H9 (cell line): Measurements from ENCODE around the gene C6orf47. TPM values are rescaled to one million over a fixed set of nuclear protein-coding genes. Genes with fewer than 3 reads are reported as not detected.

Source experiments
- DNase-seq: peaks from one replicate; pipeline ENCODE4 v3.0.0-alpha.2; 2017
- H2AFZ ChIP-seq: one replicate; pipeline ENCODE4 v1.6.1; 2013; ENCODE audit warnings: mild to moderate bottlenecking, low read length, control low read depth, moderate library complexity
- H2AK5ac ChIP-seq: 2 replicates; pipeline ENCODE4 v1.6.1; 2013; ENCODE audit warnings: low read length, control low read depth, mixed read lengths; ENCODE audit not compliant: insufficient read length
- H2BK120ac ChIP-seq: one replicate; pipeline ENCODE4 v1.6.1; 2013; ENCODE audit warnings: low read depth, mild to moderate bottlenecking, low read length, control low read depth, inconsistent platforms; ENCODE audit not compliant: poor library complexity, severe bottlenecking
- H2BK12ac ChIP-seq: 2 replicates; pipeline ENCODE4 v1.6.1; 2013; ENCODE audit warnings: low read length, control low read depth, mixed read lengths, low read depth; ENCODE audit not compliant: insufficient read length
- H2BK15ac ChIP-seq: 2 replicates; pipeline ENCODE4 v1.6.1; 2013; ENCODE audit warnings: low read depth, low read length, control low read depth
- H2BK20ac ChIP-seq: one replicate; pipeline ENCODE4 v1.6.1; 2013; ENCODE audit warnings: low read depth, mild to moderate bottlenecking, low read length, control low read depth, inconsistent platforms; ENCODE audit not compliant: poor library complexity, severe bottlenecking
- H2BK5ac ChIP-seq: 2 replicates; pipeline ENCODE4 v1.6.1; 2013; ENCODE audit warnings: low read length, control low read depth, mixed read lengths; ENCODE audit not compliant: insufficient read length
- H3K14ac ChIP-seq: 2 replicates; pipeline ENCODE4 v1.6.1; 2013; ENCODE audit warnings: low read length, control low read depth; ENCODE audit not compliant: insufficient read depth
- H3K18ac ChIP-seq: 2 replicates; pipeline ENCODE4 v1.6.1; 2013; ENCODE audit warnings: low read depth, mild to moderate bottlenecking, mixed read lengths, low read length, control low read depth; ENCODE audit not compliant: insufficient read length
- H3K23ac ChIP-seq: 2 replicates; pipeline ENCODE4 v1.6.1; 2013; ENCODE audit warnings: low read length, control low read depth, mixed read lengths, low read depth; ENCODE audit not compliant: insufficient read length
- H3K23me2 ChIP-seq: 2 replicates; pipeline ENCODE4 v1.6.1; 2013; ENCODE audit warnings: low read depth, mild to moderate bottlenecking, mixed read lengths, low read length, control low read depth; ENCODE audit not compliant: insufficient read length, poor library complexity, severe bottlenecking
- H3K27ac ChIP-seq: 2 replicates; pipeline ENCODE4 v1.5.1; 2013; ENCODE audit warnings: low read length, control low read depth, mixed read lengths, low read depth; ENCODE audit not compliant: insufficient read length
- H3K27me3 ChIP-seq: 2 replicates; pipeline ENCODE4 v1.6.1; 2013; ENCODE audit warnings: low read length, control low read depth, inconsistent platforms; ENCODE audit not compliant: insufficient read depth
- H3K4ac ChIP-seq: 2 replicates; pipeline ENCODE4 v1.6.1; 2013; ENCODE audit warnings: low read depth, mild to moderate bottlenecking, control low read depth, inconsistent platforms, low read length, moderate library complexity
- H3K4me1 ChIP-seq: 2 replicates; pipeline ENCODE4 v1.6.1; 2013; ENCODE audit warnings: low read length, control low read depth, inconsistent platforms; ENCODE audit not compliant: insufficient read depth
- H3K4me2 ChIP-seq: 2 replicates; pipeline ENCODE4 v1.6.1; 2013; ENCODE audit warnings: low read length, control low read depth, mixed read lengths; ENCODE audit not compliant: insufficient read length, insufficient read depth
- H3K56ac ChIP-seq: 2 replicates; pipeline ENCODE4 v1.6.1; 2013; ENCODE audit warnings: low read depth, mild to moderate bottlenecking, mixed read lengths, low read length, control low read depth; ENCODE audit not compliant: insufficient read length
- H3K79me1 ChIP-seq: 2 replicates; pipeline ENCODE4 v1.6.1; 2013; ENCODE audit warnings: low read depth, mild to moderate bottlenecking, moderate library complexity, low read length, control low read depth, inconsistent platforms; ENCODE audit not compliant: insufficient read depth, poor library complexity, severe bottlenecking
- H3K79me2 ChIP-seq: 2 replicates; pipeline ENCODE4 v1.6.1; 2013; ENCODE audit warnings: low read length, control low read depth, inconsistent platforms; ENCODE audit not compliant: insufficient read depth
- H3K9ac ChIP-seq: 2 replicates; pipeline ENCODE4 v1.6.1; 2013; ENCODE audit warnings: low read length, control low read depth, mixed read lengths; ENCODE audit not compliant: insufficient read length; ENCODE audit errors: extremely low read depth
- H3K9me3 ChIP-seq: one replicate; pipeline ENCODE4 v1.6.1; 2013; ENCODE audit warnings: low read depth, low read length, inconsistent platforms; ENCODE audit not compliant: control insufficient read depth
- H3T11ph ChIP-seq: one replicate; pipeline ENCODE4 v1.6.1; 2013; ENCODE audit warnings: mild to moderate bottlenecking, low read length, control low read depth, inconsistent platforms
- H4K20me1 ChIP-seq: one replicate; pipeline ENCODE4 v1.6.1; 2013; ENCODE audit not compliant: control insufficient read depth, insufficient read length, insufficient read depth
- H4K5ac ChIP-seq: 2 replicates; pipeline ENCODE4 v1.6.1; 2013; ENCODE audit warnings: low read depth, mild to moderate bottlenecking, mixed read lengths, low read length, control low read depth; ENCODE audit not compliant: insufficient read length
- H4K8ac ChIP-seq: replicated peaks from 2 replicates; pipeline ENCODE4 v1.6.1; 2013; ENCODE audit warnings: low read length, control low read depth, mixed read lengths, low read depth; ENCODE audit not compliant: insufficient read length
- H4K91ac ChIP-seq: 2 replicates; pipeline ENCODE4 v1.6.1; 2013; ENCODE audit warnings: low read depth, mild to moderate bottlenecking, moderate library complexity, mixed read lengths, low read length, control low read depth; ENCODE audit not compliant: insufficient read length
- H3K27ac Mint-ChIP-seq, 3 experiments: 2 replicates in 2 of 3; 3 replicates in 1 of 3; pipeline ENCODE4 v1.8.0; 2020 to 2021; ENCODE audit warnings: mixed read lengths in 3 of 3, mild to moderate bottlenecking in 1 of 3, moderate library complexity in 1 of 3
- H3K27me3 Mint-ChIP-seq: 2 replicates; pipeline ENCODE4 v1.8.0; 2021; ENCODE audit warnings: low read depth, mild to moderate bottlenecking, moderate library complexity, mixed read lengths
- H3K36me3 Mint-ChIP-seq, 3 experiments: 2 replicates in 2 of 3; 3 replicates in 1 of 3; pipeline ENCODE4 v1.8.0; 2020 to 2021; ENCODE audit warnings: low read depth in 3 of 3, mixed read lengths in 3 of 3; ENCODE audit not compliant: insufficient read depth in 1 of 3
- H3K4me1 Mint-ChIP-seq, 2 experiments: 2 replicates each; pipeline ENCODE4 v1.8.0; 2020; ENCODE audit warnings: mixed read lengths in 2 of 2
- H3K4me3 Mint-ChIP-seq, 2 experiments: 2 replicates in 1 of 2; 3 replicates in 1 of 2; pipeline ENCODE4 v1.8.0; 2020 to 2021; ENCODE audit warnings: mild to moderate bottlenecking in 2 of 2, mixed read lengths in 2 of 2, moderate library complexity in 1 of 2
- H3K9me3 Mint-ChIP-seq, 2 experiments: 2 replicates in 1 of 2; 3 replicates in 1 of 2; pipeline ENCODE4 v1.8.0; 2020; ENCODE audit warnings: mild to moderate bottlenecking in 2 of 2, mixed read lengths in 2 of 2, moderate library complexity in 1 of 2
- WGBS: extraction: QIAGEN DNeasy Blood & Tissue Kit; methylation state at CpG from one replicate; pipeline ENCODE4 v1.1.7; 2013; ENCODE audit warnings: missing lambda C conversion rate, low lambda C conversion rate, mixed read lengths; ENCODE audit not compliant: insufficient read length; ENCODE audit errors: extremely low coverage; 5-methylcytosine and 5-hydroxymethylcytosine counted together
- total RNA-seq: library from RNA; stranded (reverse); gene quantifications from 2 replicates; pipeline ENCODE4 v1.2.1, GENCODE V29; 2021
- TF ChIP-seq, protein P1 (sequence below): fragments of 200-600 bp; sonication (generic); conservative IDR thresholded peaks from 3 replicates; pipeline ENCODE4 v1.8.0; 2021; ENCODE audit warnings: antibody characterized with exemption, mild to moderate bottlenecking

The C6orf47 gene
- total RNA-seq, 1 experiment from 2014 or later, result 19.0 TPM

DNA sequence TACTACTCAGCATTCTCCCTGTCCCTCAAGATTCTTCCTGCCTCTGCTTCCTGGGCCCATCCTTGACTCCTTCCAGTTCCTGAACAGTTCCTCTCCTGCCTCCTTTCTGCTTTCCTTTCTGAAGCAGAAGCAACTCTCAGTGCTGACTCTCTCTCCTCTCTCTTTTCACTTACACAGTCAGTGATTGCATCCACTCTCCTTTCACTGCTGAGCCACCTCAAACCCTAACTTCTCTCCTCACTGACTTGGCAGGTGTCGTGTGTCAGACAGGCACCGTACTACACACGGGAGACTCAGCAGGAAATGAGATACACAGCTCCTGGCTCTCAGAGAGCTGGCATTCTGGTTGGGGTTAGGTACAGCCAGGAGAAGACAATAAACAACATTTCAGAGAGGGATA is 37.0 kb upstream of the C6orf47 start:
- no CpG with 5 or more reads among the region's 3 CpGs for WGBS
- no peaks in the 10 kb centered on the region for H3K27me3 ChIP-seq
- Mint-ChIP-seq H3K27me3 (no peaks in the 10 kb centered on the region; the same call in 1 of the 2 replicates), H3K4me3 (no peak overlapping the region), H3K4me1 (peaks cover 8 to 9% of the 10 kb centered on the region in 2 experiments), H3K27ac (no peak overlapping the region; a peak in 2 of 7 replicates), H3K9me3 (no peaks in the 10 kb centered on the region; a peak in 1 of 5 replicates), H3K36me3 (peaks cover 4 to 54% (median 25%) of the 10 kb centered on the region in 3 experiments; a peak in 6 of 7 replicates)
- H2AK5ac ChIP-seq, result no peak overlapping the region
- H2BK20ac ChIP-seq, result no peak overlapping the region
- H3T11ph ChIP-seq, result no peak overlapping the region
- no peak overlapping the region for H3K4me2 ChIP-seq
- no peak overlapping the region for H3K56ac ChIP-seq
- H3K23me2 ChIP-seq, result peaks cover 3% of the 10 kb centered on the region
- H4K5ac ChIP-seq, result no peak overlapping the region
- peaks cover 4% of the 10 kb centered on the region; the same call in 1 of the 2 replicates for H3K4me1 ChIP-seq
- H2BK12ac ChIP-seq, result no peak overlapping the region
- peaks cover 2% of the 10 kb centered on the region; the same call in 1 of the 2 replicates for H3K79me2 ChIP-seq
- DNase-seq, result no peak
- no peak overlapping the region for H2BK120ac ChIP-seq
- no peak overlapping the region for H3K18ac ChIP-seq
- no peak overlapping the region for H3K14ac ChIP-seq
- no peak overlapping the region for H4K91ac ChIP-seq
- no peak overlapping the region for H3K27ac ChIP-seq
- no peak overlapping the region for H3K4ac ChIP-seq
- no peak overlapping the region for H2BK5ac ChIP-seq
- no peak overlapping the region for H3K23ac ChIP-seq
- no peak overlapping the region for H4K8ac ChIP-seq
- TF ChIP-seq, protein P1, sequence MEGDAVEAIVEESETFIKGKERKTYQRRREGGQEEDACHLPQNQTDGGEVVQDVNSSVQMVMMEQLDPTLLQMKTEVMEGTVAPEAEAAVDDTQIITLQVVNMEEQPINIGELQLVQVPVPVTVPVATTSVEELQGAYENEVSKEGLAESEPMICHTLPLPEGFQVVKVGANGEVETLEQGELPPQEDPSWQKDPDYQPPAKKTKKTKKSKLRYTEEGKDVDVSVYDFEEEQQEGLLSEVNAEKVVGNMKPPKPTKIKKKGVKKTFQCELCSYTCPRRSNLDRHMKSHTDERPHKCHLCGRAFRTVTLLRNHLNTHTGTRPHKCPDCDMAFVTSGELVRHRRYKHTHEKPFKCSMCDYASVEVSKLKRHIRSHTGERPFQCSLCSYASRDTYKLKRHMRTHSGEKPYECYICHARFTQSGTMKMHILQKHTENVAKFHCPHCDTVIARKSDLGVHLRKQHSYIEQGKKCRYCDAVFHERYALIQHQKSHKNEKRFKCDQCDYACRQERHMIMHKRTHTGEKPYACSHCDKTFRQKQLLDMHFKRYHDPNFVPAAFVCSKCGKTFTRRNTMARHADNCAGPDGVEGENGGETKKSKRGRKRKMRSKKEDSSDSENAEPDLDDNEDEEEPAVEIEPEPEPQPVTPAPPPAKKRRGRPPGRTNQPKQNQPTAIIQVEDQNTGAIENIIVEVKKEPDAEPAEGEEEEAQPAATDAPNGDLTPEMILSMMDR, result no peak
- no peaks in the 10 kb centered on the region for H4K20me1 ChIP-seq
- H2AFZ ChIP-seq, result no peak overlapping the region
- peaks cover 6% of the 10 kb centered on the region for H3K79me1 ChIP-seq
- no peak overlapping the region for H3K9ac ChIP-seq
- no peak overlapping the region for H2BK15ac ChIP-seq
- H3K9me3 ChIP-seq, result no peaks in the 10 kb centered on the region
